Uterus (tissue), 4 donors: ENCODE measurements around the gene MOV10. TPM values are rescaled to one million over a fixed set of nuclear protein-coding genes. Genes with fewer than 3 reads are reported as not detected.

ENCODE experiments used
- DNase-seq, 2 donors: peaks; one replicate each; pipeline ENCODE4 v3.0.0-alpha.2; 2019 to 2020
- H3K27ac ChIP-seq, 2 donors: fragments of 200-600 bp; sonication (generic); 1 replicate in 1 of 2; 2 replicates in 1 of 2; pipeline ENCODE4 v1.5.1; 2016 to 2018
- H3K27me3 ChIP-seq, 2 donors: fragments of 200-600 bp; sonication (generic); one replicate each; pipeline ENCODE4 v1.5.1; 2018 to 2019; ENCODE audit warnings: control low read depth in 1 of 2
- H3K36me3 ChIP-seq, 2 donors: fragments of 200-600 bp; sonication (generic); one replicate each; pipeline ENCODE4 v1.5.1; 2019; ENCODE audit warnings: control low read depth in 1 of 2
- H3K4me1 ChIP-seq, 2 donors: fragments of 200-600 bp; sonication (generic); one replicate each; pipeline ENCODE4 v1.5.1; 2018 to 2019; ENCODE audit warnings: control low read depth in 1 of 2
- H3K4me3 ChIP-seq, 2 donors: fragments of 200-600 bp; sonication (generic); 1 replicate in 1 of 2; 2 replicates in 1 of 2; pipeline ENCODE4 v1.5.1; 2018 to 2019; ENCODE audit warnings: mild to moderate bottlenecking in 1 of 2
- H3K9me3 ChIP-seq, 2 donors: fragments of 200-600 bp; sonication (generic); one replicate each; pipeline ENCODE4 v1.5.1; 2019; ENCODE audit warnings: control low read depth in 1 of 2
- CTCF ChIP-seq, 4 experiments: fragments of 200-600 bp in 2 of 4; fragments of 450-650 bp in 2 of 4; sonication (generic) in 2 of 4; IDR thresholded peaks; one replicate each; pipeline ENCODE4 v1.5.1; 2016 to 2019; ENCODE audit warnings: antibody characterized with exemption in 4 of 4, mild to moderate bottlenecking in 2 of 4, moderate library complexity in 1 of 4
- POLR2A ChIP-seq, 2 donors: fragments of 450-650 bp; IDR thresholded peaks; one replicate each; pipeline ENCODE4 v1.6.1; 2016; ENCODE audit warnings: antibody characterized with exemption in 2 of 2, mild to moderate bottlenecking in 1 of 2, moderate library complexity in 1 of 2
- intact Hi-C: fragments of 100-400 bp; cut with DNase I; formaldehyde crosslinking; loops from one replicate; pipeline ENCODE4 v1.15.1; 2023; ENCODE audit warnings: low total_unique reads
- total RNA-seq, 4 donors: library from RNA; depleted of rRNA in 3 of 4; stranded (reverse); fragments of >200 nt in 3 of 4; gene quantifications; one replicate each; pipeline versions ENCODE4 v1.1.0 to v1.2.4, GENCODE V29; 2014 to 2023
- donor health status: DM: yes; HTN: yes; CAD: no.

Gene MOV10
- total RNA-seq, 4 donors from 2014 or later = 10.3 to 91.9 (median 55.5) TPM

- Histone ChIP-seq H3K4me1 (peaks cover 0 to 13% of the 10 kb centered on the region in 2 donors), H3K36me3 (no peaks in the 10 kb centered on the region), H3K4me3 (no peak overlapping the region), H3K27me3 (no peaks in the 10 kb centered on the region), H3K9me3 (no peaks in the 10 kb centered on the region), H3K27ac (no peak overlapping the region)
- TF ChIP-seq POLR2A (IDR thresholded peaks at IDR 0.05) (no peak), CTCF (IDR thresholded peaks at IDR 0.05) (no peak)
- no peak for DNase-seq
- intact Hi-C loops = loop anchor here (10.0 kb wide), 1 partner anchor 246 kb away; no protein-coding TSS in a partner anchor
Measured at GRCh38 chr1:112711041-112711440, 36.6 kb downstream of the MOV10 start.

GRCh38 chr1:112711670-112712069 lies 37.2 kb downstream of the MOV10 start:
- Histone ChIP-seq H3K27ac (no peak overlapping the region), H3K27me3 (no peaks in the 10 kb centered on the region), H3K4me1 (peaks cover 0 to 13% of the 10 kb centered on the region in 2 donors), H3K4me3 (no peak overlapping the region), H3K36me3 (no peaks in the 10 kb centered on the region), H3K9me3 (no peaks in the 10 kb centered on the region)
- no peak for DNase-seq
- intact Hi-C loops = loop anchor here (10.0 kb wide), 1 partner anchor 247 kb away; no protein-coding TSS in a partner anchor
- TF ChIP-seq POLR2A (IDR thresholded peaks at IDR 0.05) (no peak), CTCF (IDR thresholded peaks at IDR 0.05) (no peak)

GRCh38 chr1:112712191-112712590 lies 37.7 kb downstream of the MOV10 start:
- H3K4me3 ChIP-seq = no peak overlapping the region
- H3K27me3 ChIP-seq = no peaks in the 10 kb centered on the region
- DNase-seq = no peak
- no peaks in the 10 kb centered on the region for H3K36me3 ChIP-seq
- H3K9me3 ChIP-seq = no peaks in the 10 kb centered on the region
- TF ChIP-seq POLR2A (IDR thresholded peaks at IDR 0.05) (no peak), CTCF (IDR thresholded peaks at IDR 0.05) (no peak)
- no peak overlapping the region for H3K27ac ChIP-seq
- peaks cover 0 to 13% of the 10 kb centered on the region in 2 donors for H3K4me1 ChIP-seq
- intact Hi-C loops = loop anchor here (10.0 kb wide), 1 partner anchor 247 kb away; no protein-coding TSS in a partner anchor

- no peak overlapping the region for H3K27ac ChIP-seq
- H3K4me1 ChIP-seq = peaks cover 0 to 13% of the 10 kb centered on the region in 2 donors
- H3K36me3 ChIP-seq = no peaks in the 10 kb centered on the region
- DNase-seq = no peak
- intact Hi-C loops = loop anchor here (10.0 kb wide), 1 partner anchor 248 kb away; no protein-coding TSS in a partner anchor
- H3K4me3 ChIP-seq = no peak overlapping the region
- H3K9me3 ChIP-seq = no peaks in the 10 kb centered on the region
- TF ChIP-seq POLR2A (IDR thresholded peaks at IDR 0.05) (no peak), CTCF (IDR thresholded peaks at IDR 0.05) (no peak)
- no peaks in the 10 kb centered on the region for H3K27me3 ChIP-seq
Measured at GRCh38 chr1:112712701-112713128, 38.3 kb downstream of the MOV10 start.

- peaks cover 0 to 13% of the 10 kb centered on the region in 2 donors for H3K4me1 ChIP-seq
- no peaks in the 10 kb centered on the region for H3K36me3 ChIP-seq
- no peak for TF ChIP-seq CTCF (IDR thresholded peaks at IDR 0.05)
- no peak for TF ChIP-seq POLR2A (IDR thresholded peaks at IDR 0.05)
- no peaks in the 10 kb centered on the region for H3K27me3 ChIP-seq
- H3K27ac ChIP-seq = peak overlapping the region in 1 of 2 donors; percentile 15
- H3K4me3 ChIP-seq = peak overlapping the region; percentile 39 to 70
- H3K9me3 ChIP-seq = no peaks in the 10 kb centered on the region
- peak in 1 of 2 donors; percentile 24 for DNase-seq
- intact Hi-C loops = loop anchor here (10.0 kb wide), 1 partner anchor 249 kb away; no protein-coding TSS in a partner anchor
Measured at GRCh38 chr1:112713466-112714312, 39.2 kb downstream of the MOV10 start.
